IPS DF 6.9 (cell line): ENCODE measurements around the gene RBM17.
"Not testable (repeated sequence)": the region's sequence is repeated elsewhere in the genome, so short reads cannot be mapped to it uniquely, and the experiment has no call there.

Source experiments
- DNase-seq: peaks from one replicate; pipeline ENCODE4 v3.0.0-alpha.2; 2013; ENCODE audit warnings: low read depth, low spot score
- H3K27ac ChIP-seq: one replicate; pipeline ENCODE4 v1.5.1; 2013; ENCODE audit warnings: low read length, control low read depth
- H3K27me3 ChIP-seq: 2 replicates; pipeline ENCODE4 v1.6.1; 2013; ENCODE audit warnings: mild to moderate bottlenecking, low read length; ENCODE audit not compliant: control insufficient read depth, insufficient read depth
- H3K36me3 ChIP-seq: 2 replicates; pipeline ENCODE4 v1.6.1; 2013; ENCODE audit warnings: low read length; ENCODE audit not compliant: control insufficient read depth, insufficient read depth
- H3K4me1 ChIP-seq: 2 replicates; pipeline ENCODE4 v1.6.1; 2013; ENCODE audit warnings: low read length; ENCODE audit not compliant: control insufficient read depth, insufficient read depth
- H3K4me3 ChIP-seq: 2 replicates; pipeline ENCODE4 v1.5.1; 2013; ENCODE audit warnings: mild to moderate bottlenecking, low read length
- H3K9me3 ChIP-seq: 2 replicates; pipeline ENCODE4 v1.6.1; 2013; ENCODE audit warnings: low read length, inconsistent platforms; ENCODE audit not compliant: control insufficient read depth, insufficient read depth
- WGBS: extraction: QIAGEN DNeasy Blood & Tissue Kit; methylation state at CpG from one replicate; pipeline ENCODE4 v1.1.7; 2013; ENCODE audit warnings: mixed read lengths, missing lambda C conversion rate; ENCODE audit not compliant: insufficient read length, insufficient coverage; 5-methylcytosine and 5-hydroxymethylcytosine counted together

Gene RBM17

GRCh38 chr10:6097063-6097462 is 8.2 kb downstream of the RBM17 start:
- WGBS: no CpG with 5 or more reads among the region's 5 CpGs
- no peak overlapping the region for H3K4me3 ChIP-seq
- H3K36me3 ChIP-seq: peaks cover under 1% of the 10 kb centered on the region; the same call in 1 of the 2 replicates
- H3K27ac ChIP-seq: no peak overlapping the region
- DNase-seq: no peak
- H3K27me3 ChIP-seq: no peaks in the 10 kb centered on the region
- H3K4me1 ChIP-seq: peaks cover 6% of the 10 kb centered on the region
- H3K9me3 ChIP-seq: no peaks in the 10 kb centered on the region

- Histone ChIP-seq H3K27me3 (no peaks in the 10 kb centered on the region), H3K36me3 (peaks cover 5% of the 10 kb centered on the region; the same call in 1 of the 2 replicates), H3K4me3 (no peak overlapping the region), H3K4me1 (peaks cover 6% of the 10 kb centered on the region), H3K9me3 (no peaks in the 10 kb centered on the region), H3K27ac (no peak overlapping the region)
- WGBS: no CpG with 5 or more reads among the region's 7 CpGs
- DNase-seq: no peak
These were observed 9.3 kb downstream of the RBM17 start for GRCh38 chr10:6098156-6098555.

- Histone ChIP-seq H3K27ac (no peak overlapping the region), H3K9me3 (no peaks in the 10 kb centered on the region), H3K4me3 (no peak overlapping the region), H3K36me3 (peaks cover 5% of the 10 kb centered on the region; the same call in 1 of the 2 replicates), H3K4me1 (peaks cover 8% of the 10 kb centered on the region), H3K27me3 (no peaks in the 10 kb centered on the region)
- DNase-seq: no peak
- no CpG with 5 or more reads among the region's 1 CpG for whole genome bisulfite sequencing
These were observed 11.5 kb downstream of the RBM17 start for GRCh38 chr10:6100370-6100769.

DNA sequence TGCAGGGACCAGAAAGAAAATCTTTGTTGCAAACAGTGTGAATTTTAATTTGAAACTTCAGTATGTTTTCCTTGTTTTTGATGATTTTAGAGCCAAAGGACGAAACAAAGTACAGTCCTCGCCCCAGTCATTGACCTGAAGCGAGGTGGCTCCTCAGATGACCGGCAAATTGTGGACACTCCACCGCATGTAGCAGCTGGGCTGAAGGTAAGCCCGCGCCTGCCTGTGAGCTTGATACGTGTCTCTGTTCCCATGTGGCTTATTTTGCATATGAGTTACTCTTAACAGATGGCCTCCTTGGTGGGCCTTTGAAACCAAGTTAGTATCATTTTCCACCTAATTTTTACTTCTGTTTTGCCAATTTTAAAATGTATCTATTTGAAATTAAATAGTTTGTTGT is 12.3 kb downstream of the RBM17 start:
- Histone ChIP-seq H3K27ac (no peak overlapping the region), H3K4me1 (peaks cover 6% of the 10 kb centered on the region)

DNA sequence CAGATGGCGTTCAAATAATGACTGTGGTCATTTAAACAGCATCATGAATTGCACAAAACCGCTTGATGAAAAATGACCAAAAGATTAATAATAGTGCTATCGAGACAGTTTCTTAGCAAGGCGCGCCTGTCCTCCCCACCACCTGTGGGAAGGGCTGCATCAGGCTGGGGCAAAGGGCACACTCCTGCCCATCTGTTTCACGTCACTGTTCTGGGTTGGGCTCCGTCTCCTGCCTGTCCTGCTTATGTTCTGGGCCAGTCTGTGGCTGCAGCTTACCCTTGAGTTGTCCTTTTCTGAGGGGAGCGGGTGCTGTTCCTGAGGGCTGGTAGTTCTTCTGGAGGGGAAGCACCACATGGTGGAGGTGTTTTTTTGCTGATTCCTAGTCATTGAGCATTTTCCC is 13.3 kb downstream of the RBM17 start:
- Histone ChIP-seq H3K36me3 (peaks cover 5% of the 10 kb centered on the region; the same call in 1 of the 2 replicates), H3K4me3 (no peak overlapping the region), H3K9me3 (no peaks in the 10 kb centered on the region), H3K27me3 (no peaks in the 10 kb centered on the region), H3K27ac (no peak overlapping the region), H3K4me1 (peaks cover 5% of the 10 kb centered on the region)
- WGBS: no CpG with 5 or more reads among the region's 8 CpGs
- no peak for DNase-seq

More for the DNA sequence above, 12.3 kb downstream of the RBM17 start:
- DNase-seq: no peak
- peaks cover 5% of the 10 kb centered on the region; the same call in 1 of the 2 replicates for H3K36me3 ChIP-seq
- no peak overlapping the region for H3K4me3 ChIP-seq
- no peaks in the 10 kb centered on the region for H3K9me3 ChIP-seq
- no peaks in the 10 kb centered on the region for H3K27me3 ChIP-seq
- WGBS: no CpG with 5 or more reads among the region's 8 CpGs

DNA sequence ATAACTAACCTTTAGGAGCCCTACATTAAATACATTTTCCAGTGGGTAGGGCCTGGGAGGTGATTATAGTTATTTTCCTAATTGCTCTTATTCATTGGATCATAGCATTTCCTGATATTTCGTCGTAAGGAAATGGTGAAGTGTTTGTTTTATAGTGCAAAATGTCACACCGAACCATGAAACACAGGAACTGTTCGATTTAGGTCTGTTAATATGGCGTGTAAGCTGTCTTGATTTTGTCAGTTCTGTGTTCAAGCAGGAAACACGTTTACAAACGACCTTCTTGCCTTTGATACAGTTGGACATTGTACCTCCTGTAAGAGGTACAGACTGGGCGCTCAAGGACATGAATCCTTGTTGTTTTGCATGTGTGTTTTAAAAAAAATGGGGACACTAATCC is 14.8 kb downstream of the RBM17 start:
- no CpG with 5 or more reads among the region's 8 CpGs for WGBS
- DNase-seq: no peak
- no peaks in the 10 kb centered on the region for H3K9me3 ChIP-seq
- no peaks in the 10 kb centered on the region for H3K27me3 ChIP-seq
- H3K27ac ChIP-seq: no peak overlapping the region
- peaks cover 3% of the 10 kb centered on the region; the same call in 1 of the 2 replicates for H3K4me1 ChIP-seq
- no peak overlapping the region for H3K4me3 ChIP-seq
- H3K36me3 ChIP-seq: peaks cover 5% of the 10 kb centered on the region; the same call in 1 of the 2 replicates

- H3K27ac ChIP-seq, DNase-seq, H3K4me1 ChIP-seq, H3K27me3 ChIP-seq, H3K4me3 ChIP-seq, H3K9me3 ChIP-seq: not testable (repeated sequence)
- peaks cover 18% of the 10 kb centered on the region for H3K36me3 ChIP-seq
- WGBS: no CpG with 5 or more reads among the region's 3 CpGs
These were observed 18.8 kb downstream of the RBM17 start for GRCh38 chr10:6107616-6108015.

- Histone ChIP-seq H3K4me1 (peaks cover 2% of the 10 kb centered on the region; the same call in 1 of the 2 replicates), H3K27ac (no peak overlapping the region), H3K4me3 (no peak overlapping the region), H3K9me3 (no peaks in the 10 kb centered on the region), H3K27me3 (no peaks in the 10 kb centered on the region), H3K36me3 (peaks cover 19% of the 10 kb centered on the region)
- DNase-seq: no peak
- WGBS: no CpG with 5 or more reads among the region's 6 CpGs
These were observed 19.2 kb downstream of the RBM17 start for GRCh38 chr10:6108072-6108471.

GRCh38 chr10:6108631-6109443 is 20.0 kb downstream of the RBM17 start:
- H3K4me3 ChIP-seq: no peak overlapping the region
- H3K27me3 ChIP-seq: no peaks in the 10 kb centered on the region
- no peaks in the 10 kb centered on the region for H3K4me1 ChIP-seq
- no peak for DNase-seq
- no peak overlapping the region for H3K27ac ChIP-seq
- H3K36me3 ChIP-seq: peaks cover 20% of the 10 kb centered on the region
- H3K9me3 ChIP-seq: no peaks in the 10 kb centered on the region
- WGBS: no CpG with 5 or more reads among the region's 12 CpGs

DNA sequence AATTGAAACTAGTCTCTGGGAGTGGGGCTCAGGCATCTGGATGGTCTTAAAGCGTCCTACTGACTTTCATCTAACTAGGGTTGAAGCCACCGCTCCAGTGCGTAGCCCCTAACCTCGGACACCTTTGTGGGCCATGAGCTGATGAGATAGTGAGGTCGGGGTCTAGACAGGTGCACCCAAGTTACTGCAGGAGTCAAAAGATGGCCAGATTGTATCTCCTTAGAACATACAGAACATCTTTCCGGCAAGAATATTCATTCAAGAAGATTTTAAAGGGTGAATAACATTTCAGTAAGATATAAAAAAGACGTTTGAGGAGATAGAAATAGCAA is 20.6 kb downstream of the RBM17 start:
- Histone ChIP-seq H3K27me3 (no peaks in the 10 kb centered on the region), H3K4me1 (no peaks in the 10 kb centered on the region), H3K9me3 (no peaks in the 10 kb centered on the region), H3K36me3 (peaks cover 23% of the 10 kb centered on the region), H3K4me3 (no peak overlapping the region), H3K27ac (no peak overlapping the region)
- 100% methylated on average over 1 of the region's 7 CpGs for WGBS
- no peak for DNase-seq

GRCh38 chr10:6110136-6110535 is 21.3 kb downstream of the RBM17 start:
- H3K27me3 ChIP-seq: no peaks in the 10 kb centered on the region
- no peak overlapping the region for H3K27ac ChIP-seq
- peaks cover 23% of the 10 kb centered on the region for H3K36me3 ChIP-seq
- DNase-seq: no peak
- no CpG with 5 or more reads among the region's 5 CpGs for WGBS
- no peaks in the 10 kb centered on the region for H3K4me1 ChIP-seq
- H3K4me3 ChIP-seq: no peak overlapping the region
- no peaks in the 10 kb centered on the region for H3K9me3 ChIP-seq
